Large intestine (tissue), 3 donors: ENCODE data around the gene WLS. TPM values are rescaled to one million over a fixed set of nuclear protein-coding genes. Genes with fewer than 3 reads are reported as not detected.

ENCODE experiments used
- DNase-seq, 2 donors: peaks; one replicate each; pipeline versions ENCODE4 v3.0.0 to v3.0.0-alpha.2; 2013
- H3K27ac ChIP-seq: one replicate; pipeline ENCODE4 v1.5.1; 2013; ENCODE audit warnings: low read length
- H3K27me3 ChIP-seq: 2 replicates; pipeline ENCODE4 v1.6.1; 2013; ENCODE audit warnings: low read length; ENCODE audit not compliant: control insufficient read depth, insufficient read depth
- H3K36me3 ChIP-seq: 2 replicates; pipeline ENCODE4 v1.6.1; 2013; ENCODE audit warnings: low read length; ENCODE audit not compliant: control insufficient read depth, insufficient read depth
- H3K4me1 ChIP-seq: one replicate; pipeline ENCODE4 v1.6.1; 2013; ENCODE audit warnings: low read length; ENCODE audit not compliant: control insufficient read depth, insufficient read depth
- H3K4me3 ChIP-seq: one replicate; pipeline ENCODE4 v1.5.1; 2013; ENCODE audit warnings: low read length
- H3K9me3 ChIP-seq: one replicate; pipeline ENCODE4 v1.6.1; 2013; ENCODE audit warnings: mild to moderate bottlenecking, low read depth, low read length, moderate library complexity; ENCODE audit not compliant: control insufficient read depth
- WGBS: methylation state at CpG from one replicate; pipeline ENCODE4 v1.1.5; 2013; ENCODE audit warnings: low lambda C conversion rate; ENCODE audit not compliant: insufficient coverage; 5-methylcytosine and 5-hydroxymethylcytosine counted together
- polyA plus RNA-seq: library from polyadenylated mRNA; unstranded; fragments of 120-200 nt; gene quantifications from one replicate; pipeline ENCODE4 v1.2.1, GENCODE V29; 2013

WLS gene
- polyA plus RNA-seq, 1 donor: 63.3 TPM

DNA sequence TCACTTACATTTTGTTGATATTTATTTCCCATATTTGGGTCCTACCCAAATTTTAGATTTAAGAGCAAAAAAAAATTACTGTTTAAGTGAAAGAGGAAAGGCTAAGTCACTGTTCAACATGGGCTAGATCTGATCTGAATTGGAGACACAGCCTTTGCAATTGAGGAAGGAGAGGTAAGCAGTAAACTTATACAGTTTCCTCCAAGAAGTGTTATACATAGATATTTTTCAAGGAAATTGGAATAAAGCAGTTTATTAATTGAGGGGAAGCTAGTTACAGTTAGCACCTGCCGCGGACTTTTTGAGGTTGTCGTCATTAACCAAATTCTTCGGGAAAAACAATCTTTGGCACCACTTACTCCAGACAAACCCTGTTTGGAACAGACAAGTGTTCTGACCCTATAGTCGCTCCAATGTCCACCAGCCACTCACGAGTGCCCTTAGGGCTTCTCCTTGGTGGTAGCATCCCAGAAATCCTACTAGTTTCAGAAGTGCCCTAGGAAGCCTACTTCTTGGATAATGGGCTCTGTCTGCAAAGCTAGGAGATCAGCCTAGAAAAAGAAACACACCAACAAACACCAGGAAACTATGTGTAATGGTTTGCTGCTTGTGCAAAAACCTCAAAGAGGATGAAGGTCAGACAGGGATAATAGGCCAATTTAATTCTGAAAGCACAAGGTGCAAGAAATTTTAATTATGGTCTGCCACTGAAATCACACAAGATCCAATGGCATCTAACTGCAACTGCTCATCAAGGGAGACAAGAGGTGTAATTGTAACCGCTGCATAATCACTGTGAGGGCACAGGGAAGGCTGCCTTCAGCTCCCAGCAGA lies 2.5 kb downstream of the WLS start:
- no peaks in the 10 kb centered on the region for H3K4me1 ChIP-seq
- H3K36me3 ChIP-seq: peaks cover 3% of the 10 kb centered on the region
- DNase-seq: no peak
- WGBS: no CpG with 5 or more reads among the region's 7 CpGs
- peak overlapping the region; percentile 62 for H3K4me3 ChIP-seq
- no peak overlapping the region for H3K27ac ChIP-seq
- H3K9me3 ChIP-seq: peaks cover 2% of the 10 kb centered on the region
- no peaks in the 10 kb centered on the region for H3K27me3 ChIP-seq

DNA sequence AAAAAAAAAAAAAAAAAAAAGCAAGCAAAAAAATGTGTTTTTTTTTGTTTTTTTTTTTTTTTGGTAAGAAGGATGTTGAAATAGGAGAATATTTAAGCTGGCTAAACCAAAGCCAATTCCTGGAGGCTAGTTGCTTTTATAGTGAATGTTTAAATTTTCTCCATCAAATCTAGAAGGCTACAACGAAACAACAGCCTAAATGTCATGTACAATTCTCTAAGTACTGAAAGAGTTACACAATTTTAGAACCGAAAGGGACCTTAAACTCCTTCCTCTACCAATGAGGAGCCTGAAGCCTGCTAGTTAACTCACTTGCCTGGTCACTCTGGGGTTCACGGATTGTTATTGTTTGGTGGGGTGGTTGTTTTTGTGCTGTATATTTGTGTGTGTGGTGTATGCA lies 3.5 kb downstream of the WLS start:
- Histone ChIP-seq H3K27ac (no peak overlapping the region), H3K36me3 (peaks cover 3% of the 10 kb centered on the region), H3K4me1 (no peaks in the 10 kb centered on the region), H3K27me3 (no peaks in the 10 kb centered on the region), H3K4me3 (no peak overlapping the region), H3K9me3 (peaks cover 2% of the 10 kb centered on the region)
- no peak for DNase-seq
- no CpG with 5 or more reads among the region's 3 CpGs for WGBS

DNA sequence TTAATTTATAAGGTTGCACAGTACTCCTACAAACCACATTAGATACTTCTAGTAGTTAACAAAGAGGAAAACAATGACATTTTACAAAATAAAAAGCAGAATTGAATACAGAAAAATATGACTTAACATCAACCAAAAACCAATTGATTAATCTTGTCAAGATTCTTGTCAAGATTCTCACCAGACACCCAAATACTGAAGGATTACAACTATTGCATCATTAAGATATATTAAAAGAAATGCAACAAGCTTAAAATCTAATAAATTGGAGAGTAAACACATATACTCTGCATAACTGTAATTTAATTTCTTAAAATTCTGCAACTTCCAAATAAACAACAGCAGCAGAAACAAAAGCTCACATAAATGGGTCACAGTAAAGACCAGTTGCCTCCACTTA lies 4.7 kb downstream of the WLS start:
- H3K4me3 ChIP-seq: no peak overlapping the region
- no peak for DNase-seq
- no peak overlapping the region for H3K27ac ChIP-seq
- peaks cover 2% of the 10 kb centered on the region for H3K9me3 ChIP-seq
- H3K27me3 ChIP-seq: no peaks in the 10 kb centered on the region
- H3K36me3 ChIP-seq: peaks cover 3% of the 10 kb centered on the region
- H3K4me1 ChIP-seq: no peaks in the 10 kb centered on the region

DNA sequence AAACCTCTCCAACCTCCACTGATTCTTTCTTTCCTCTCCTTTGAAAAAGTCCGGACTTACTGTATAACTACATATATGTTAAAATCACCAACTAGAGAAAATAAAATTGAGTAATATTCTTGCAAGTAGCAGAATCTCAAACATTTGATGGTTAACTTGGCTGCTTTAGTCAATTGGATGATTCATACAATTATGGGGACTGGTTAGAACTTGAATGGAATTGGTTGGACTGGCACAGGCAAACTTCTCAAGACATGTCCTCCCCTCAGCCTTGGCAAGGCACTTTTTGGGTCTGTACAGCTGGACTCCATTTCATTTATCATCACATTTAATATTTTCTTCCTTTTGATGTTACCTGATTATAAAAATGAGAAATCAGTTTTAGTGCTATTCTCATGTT lies 6.5 kb downstream of the WLS start:
- no CpG with 5 or more reads among the region's 1 CpG for WGBS
- Histone ChIP-seq H3K27ac (no peak overlapping the region), H3K27me3 (no peaks in the 10 kb centered on the region), H3K9me3 (no peaks in the 10 kb centered on the region), H3K4me1 (no peaks in the 10 kb centered on the region), H3K36me3 (peaks cover 3% of the 10 kb centered on the region), H3K4me3 (no peak overlapping the region)
- no peak for DNase-seq

DNA sequence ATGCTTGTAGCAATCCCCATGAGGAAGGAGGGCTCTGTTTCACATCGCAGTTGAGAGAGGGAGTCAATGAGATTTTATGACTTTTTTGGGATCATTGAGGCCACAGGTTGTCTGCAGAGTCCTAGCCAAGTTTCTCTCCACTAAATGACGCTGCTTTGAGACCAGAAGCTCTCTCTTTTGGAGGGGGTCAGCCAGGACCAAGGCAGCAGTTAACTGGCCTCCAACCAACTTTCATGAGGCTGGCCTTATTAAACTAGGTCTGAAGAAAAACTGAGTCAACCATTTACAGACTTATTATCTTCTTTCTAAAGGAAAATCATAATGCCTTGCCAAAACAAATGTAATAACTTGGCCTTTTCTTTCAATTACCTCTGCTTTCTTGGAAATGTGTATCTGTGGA lies 8.6 kb downstream of the WLS start:
- H3K4me3 ChIP-seq: no peak overlapping the region
- peaks cover 3% of the 10 kb centered on the region for H3K36me3 ChIP-seq
- DNase-seq: no peak
- no peak overlapping the region for H3K27ac ChIP-seq
- WGBS: no CpG with 5 or more reads among the region's 2 CpGs
- H3K27me3 ChIP-seq: no peaks in the 10 kb centered on the region
- H3K9me3 ChIP-seq: no peaks in the 10 kb centered on the region
- no peaks in the 10 kb centered on the region for H3K4me1 ChIP-seq

DNA sequence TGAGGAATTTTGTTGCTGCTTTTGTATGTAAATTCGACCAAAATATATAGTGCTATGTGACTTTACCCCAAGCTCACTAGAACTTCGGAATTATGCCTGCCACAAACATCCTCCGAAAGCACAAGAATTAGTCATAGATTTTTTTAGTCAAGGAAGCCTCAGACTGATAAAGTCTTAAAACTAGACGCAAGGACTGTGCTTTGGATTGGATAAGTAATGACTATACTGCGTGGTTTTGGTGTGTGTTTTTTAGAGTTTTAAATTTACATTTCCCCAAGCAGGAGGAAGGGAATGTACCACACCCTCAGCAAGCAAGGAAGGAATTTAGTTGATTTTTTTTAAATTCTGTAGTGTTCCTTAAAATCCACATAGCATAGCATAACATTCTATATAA lies 10.3 kb downstream of the WLS start:
- no peak overlapping the region for H3K4me3 ChIP-seq
- H3K9me3 ChIP-seq: no peaks in the 10 kb centered on the region
- no peaks in the 10 kb centered on the region for H3K27me3 ChIP-seq
- no peaks in the 10 kb centered on the region for H3K4me1 ChIP-seq
- peaks cover 5% of the 10 kb centered on the region for H3K36me3 ChIP-seq
- no peak overlapping the region for H3K27ac ChIP-seq
- DNase-seq: no peak
- WGBS: 100% methylated on average over 1 of the region's 5 CpGs

DNA sequence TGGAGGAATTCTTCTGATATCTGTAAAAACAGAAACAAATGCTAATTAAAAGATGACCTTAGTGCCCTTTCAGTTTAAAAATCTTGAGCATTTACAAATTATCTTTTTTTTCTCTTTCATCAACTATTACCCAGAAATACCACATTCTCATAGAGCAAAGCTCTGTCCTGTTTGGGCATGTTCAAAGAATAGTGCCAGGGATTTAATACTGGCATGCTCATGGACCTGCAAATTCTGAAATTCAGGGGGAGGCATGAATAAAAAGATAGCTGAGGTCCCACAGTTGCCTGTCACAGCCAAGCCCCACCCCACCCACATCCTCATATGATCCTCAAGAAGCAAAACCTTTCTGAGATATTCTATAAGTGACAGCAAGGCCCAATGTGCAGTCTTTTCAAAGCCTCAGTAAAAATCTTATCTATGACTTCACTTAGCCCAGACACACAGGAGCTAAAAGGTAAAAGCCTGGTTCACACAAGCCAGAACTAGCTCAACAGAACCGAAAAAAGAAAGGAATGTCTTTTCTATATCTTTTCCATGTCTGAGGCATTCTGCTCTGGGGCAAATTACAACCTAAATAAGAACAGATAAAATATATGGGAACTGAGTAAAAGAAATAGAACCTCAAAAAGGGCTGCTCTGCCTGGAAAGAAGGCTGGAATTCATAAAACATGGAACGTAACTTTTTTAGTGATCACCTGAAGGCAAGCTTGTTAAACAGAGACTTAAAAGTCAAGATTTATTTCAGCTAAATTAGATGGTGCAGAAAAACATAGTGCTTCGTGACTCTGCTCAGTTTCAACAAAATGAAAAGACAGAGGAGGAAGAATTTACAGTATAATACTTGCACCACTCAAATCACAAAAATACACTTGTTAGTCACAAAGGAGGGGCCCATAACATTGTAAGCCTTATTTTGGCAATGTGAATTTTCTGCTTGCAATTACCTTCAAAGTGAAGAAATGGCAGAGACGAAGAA lies 11.0 kb downstream of the WLS start:
- 96% methylated on average over 3 of the region's 4 CpGs for WGBS
- H3K4me1 ChIP-seq: no peaks in the 10 kb centered on the region
- H3K4me3 ChIP-seq: no peak overlapping the region
- peaks cover 2% of the 10 kb centered on the region for H3K36me3 ChIP-seq
- no peak for DNase-seq
- H3K9me3 ChIP-seq: no peaks in the 10 kb centered on the region
- no peak overlapping the region for H3K27ac ChIP-seq
- no peaks in the 10 kb centered on the region for H3K27me3 ChIP-seq

DNA sequence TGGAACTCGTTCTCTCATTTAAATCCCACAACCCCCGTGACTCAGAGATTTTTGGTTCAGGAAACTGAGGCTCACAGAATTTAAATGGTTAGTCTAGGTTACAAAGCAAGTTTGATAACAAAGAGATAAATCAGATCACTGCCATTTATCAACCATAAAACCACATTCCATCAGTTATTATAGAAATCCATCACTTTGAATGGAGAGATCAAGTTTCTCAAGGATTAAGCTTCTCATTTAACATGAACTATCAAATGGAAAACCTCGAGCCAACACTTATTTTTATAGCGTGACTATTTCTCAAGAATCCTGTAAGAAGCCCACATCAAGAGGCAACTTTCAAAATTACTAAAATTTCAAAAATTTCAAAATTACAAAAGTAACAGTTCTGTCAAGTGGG lies 11.9 kb downstream of the WLS start:
- Histone ChIP-seq H3K27ac (no peak overlapping the region), H3K9me3 (no peaks in the 10 kb centered on the region), H3K4me1 (no peaks in the 10 kb centered on the region), H3K4me3 (no peak overlapping the region), H3K36me3 (peaks cover 2% of the 10 kb centered on the region), H3K27me3 (no peaks in the 10 kb centered on the region)
- no peak for DNase-seq
- 80% methylated on average over 1 of the region's 4 CpGs for WGBS

DNA sequence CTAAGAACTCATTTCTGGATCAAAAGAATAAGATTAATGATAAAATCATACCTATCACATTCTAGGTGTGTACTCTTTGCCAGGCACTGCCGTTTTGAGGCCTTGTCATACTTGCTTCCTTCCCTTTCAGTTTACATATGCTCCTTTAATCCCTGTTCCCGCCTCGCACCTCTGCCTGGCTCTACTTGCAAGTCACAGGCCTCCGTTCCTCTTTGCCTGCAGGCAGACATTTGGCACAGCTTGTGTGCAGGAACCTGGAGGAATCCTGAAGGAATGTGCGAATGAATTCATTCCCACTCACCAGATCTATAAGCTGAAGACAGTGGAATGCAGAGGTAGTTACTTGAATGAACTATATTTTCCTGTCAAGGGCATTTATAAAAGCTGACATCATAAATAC lies 13.8 kb downstream of the WLS start:
- no peak for DNase-seq
- Histone ChIP-seq H3K36me3 (peaks cover 2% of the 10 kb centered on the region), H3K4me1 (no peaks in the 10 kb centered on the region), H3K27me3 (no peaks in the 10 kb centered on the region), H3K4me3 (no peak overlapping the region), H3K9me3 (no peaks in the 10 kb centered on the region), H3K27ac (no peak overlapping the region)
- no CpG with 5 or more reads among the region's 5 CpGs for WGBS

DNA sequence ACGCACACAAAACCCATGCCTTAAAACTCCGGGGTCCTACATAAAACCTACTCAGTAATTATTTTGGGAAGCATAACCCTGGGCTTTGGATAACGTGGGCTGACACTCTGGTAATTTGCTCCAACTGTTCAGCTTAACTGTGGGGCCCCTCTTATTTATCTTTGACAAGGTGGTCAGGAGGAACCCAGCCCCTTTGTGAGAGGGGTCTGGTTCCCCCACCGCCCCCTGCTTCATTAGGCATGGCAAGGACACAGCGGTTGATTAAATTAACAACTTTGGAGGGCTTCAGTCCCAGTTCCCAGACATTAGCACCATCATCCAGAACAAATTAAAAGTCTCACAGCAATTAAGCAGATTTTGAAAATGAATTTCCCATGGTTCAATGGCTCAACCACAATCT lies 14.7 kb downstream of the WLS start:
- DNase-seq: no peak
- Histone ChIP-seq H3K27ac (no peak overlapping the region), H3K9me3 (no peaks in the 10 kb centered on the region), H3K27me3 (no peaks in the 10 kb centered on the region), H3K4me1 (no peaks in the 10 kb centered on the region), H3K4me3 (no peak overlapping the region), H3K36me3 (peaks cover 2% of the 10 kb centered on the region)
- WGBS: no CpG with 5 or more reads among the region's 5 CpGs
